Stomach smooth muscle (tissue), 2 donors: ENCODE measurements around the gene AGPAT4.

Source experiments
- H3K27ac ChIP-seq: one replicate; pipeline ENCODE4 v1.7.0; 2013; ENCODE audit warnings: mild to moderate bottlenecking, low read length, inconsistent platforms
- H3K27me3 ChIP-seq, 2 donors: one replicate each; pipeline ENCODE4 v1.7.0; 2013; ENCODE audit warnings: low read length in 2 of 2; ENCODE audit not compliant: insufficient read depth in 2 of 2, control insufficient read depth in 1 of 2
- H3K36me3 ChIP-seq, 2 donors: one replicate each; pipeline ENCODE4 v1.7.0; 2013; ENCODE audit warnings: low read length in 2 of 2; ENCODE audit not compliant: control insufficient read depth in 2 of 2, insufficient read depth in 2 of 2
- H3K4me1 ChIP-seq: one replicate; pipeline ENCODE4 v1.7.0; 2013; ENCODE audit warnings: low read length; ENCODE audit not compliant: control insufficient read depth, insufficient read depth
- H3K4me3 ChIP-seq, 2 donors: one replicate each; pipeline ENCODE4 v1.7.0; 2013; ENCODE audit warnings: low read length in 2 of 2
- H3K9ac ChIP-seq, 2 donors: one replicate each; pipeline ENCODE4 v1.7.0; 2013; ENCODE audit warnings: low read length in 2 of 2, mild to moderate bottlenecking in 1 of 2
- H3K9me3 ChIP-seq, 2 donors: one replicate each; pipeline ENCODE4 v1.7.0; 2013; ENCODE audit warnings: low read length in 2 of 2; ENCODE audit not compliant: control insufficient read depth in 2 of 2
- donor health status: healthy.
- donor health status: Pancreatic carcinoma.

Gene AGPAT4

GRCh38 chr6:161305860-161306259 is 32.0 kb upstream of the AGPAT4 start:
- H3K9ac ChIP-seq = no peak overlapping the region

GRCh38 chr6:161303628-161304340 is 29.9 kb upstream of the AGPAT4 start:
- Histone ChIP-seq H3K27ac (no peak overlapping the region), H3K4me3 (no peak overlapping the region), H3K27me3 (no peaks in the 10 kb centered on the region), H3K4me1 (no peaks in the 10 kb centered on the region), H3K9me3 (no peaks in the 10 kb centered on the region), H3K36me3 (no peaks in the 10 kb centered on the region), H3K9ac (no peak overlapping the region)

More at GRCh38 chr6:161305860-161306259, 32.0 kb upstream of the AGPAT4 start:
- Histone ChIP-seq H3K4me1 (no peaks in the 10 kb centered on the region), H3K27me3 (no peaks in the 10 kb centered on the region), H3K4me3 (no peak overlapping the region), H3K36me3 (no peaks in the 10 kb centered on the region), H3K27ac (no peak overlapping the region), H3K9me3 (no peaks in the 10 kb centered on the region)

- Histone ChIP-seq H3K4me1 (no peaks in the 10 kb centered on the region), H3K4me3 (no peak overlapping the region), H3K36me3 (no peaks in the 10 kb centered on the region), H3K9me3 (no peaks in the 10 kb centered on the region), H3K27me3 (no peaks in the 10 kb centered on the region), H3K27ac (no peak overlapping the region), H3K9ac (no peak overlapping the region)
Measured at GRCh38 chr6:161302949-161303348, 29.1 kb upstream of the AGPAT4 start.

GRCh38 chr6:161301338-161301737 is 27.5 kb upstream of the AGPAT4 start:
- Histone ChIP-seq H3K36me3 (no peaks in the 10 kb centered on the region), H3K9me3 (no peaks in the 10 kb centered on the region), H3K9ac (no peak overlapping the region), H3K4me3 (no peak overlapping the region), H3K4me1 (no peaks in the 10 kb centered on the region), H3K27ac (no peak overlapping the region), H3K27me3 (no peaks in the 10 kb centered on the region)

- no peak overlapping the region for H3K4me3 ChIP-seq
- no peaks in the 10 kb centered on the region for H3K4me1 ChIP-seq
- H3K27ac ChIP-seq = no peak overlapping the region
- H3K27me3 ChIP-seq = no peaks in the 10 kb centered on the region
- no peaks in the 10 kb centered on the region for H3K36me3 ChIP-seq
- H3K9me3 ChIP-seq = no peaks in the 10 kb centered on the region
- no peak overlapping the region for H3K9ac ChIP-seq
Measured at GRCh38 chr6:161300823-161301222, 27.0 kb upstream of the AGPAT4 start.

- Histone ChIP-seq H3K36me3 (no peaks in the 10 kb centered on the region), H3K4me1 (no peaks in the 10 kb centered on the region), H3K9me3 (no peaks in the 10 kb centered on the region), H3K27ac (no peak overlapping the region), H3K9ac (no peak overlapping the region), H3K4me3 (no peak overlapping the region), H3K27me3 (no peaks in the 10 kb centered on the region)
Measured at GRCh38 chr6:161299726-161300125, 25.9 kb upstream of the AGPAT4 start.

GRCh38 chr6:161295784-161296183 is 21.9 kb upstream of the AGPAT4 start:
- no peaks in the 10 kb centered on the region for H3K4me1 ChIP-seq
- no peaks in the 10 kb centered on the region for H3K36me3 ChIP-seq
- H3K9ac ChIP-seq = no peak overlapping the region
- H3K27ac ChIP-seq = no peak overlapping the region
- no peaks in the 10 kb centered on the region for H3K9me3 ChIP-seq
- H3K27me3 ChIP-seq = no peaks in the 10 kb centered on the region
- H3K4me3 ChIP-seq = no peak overlapping the region

- H3K4me1 ChIP-seq = no peaks in the 10 kb centered on the region
- no peaks in the 10 kb centered on the region for H3K9me3 ChIP-seq
- H3K4me3 ChIP-seq = no peak overlapping the region
- no peaks in the 10 kb centered on the region for H3K27me3 ChIP-seq
- no peak overlapping the region for H3K9ac ChIP-seq
- no peak overlapping the region for H3K27ac ChIP-seq
- no peaks in the 10 kb centered on the region for H3K36me3 ChIP-seq
Measured at GRCh38 chr6:161292650-161293281, 18.9 kb upstream of the AGPAT4 start.

- Histone ChIP-seq H3K4me1 (no peaks in the 10 kb centered on the region), H3K9me3 (no peaks in the 10 kb centered on the region), H3K36me3 (no peaks in the 10 kb centered on the region), H3K9ac (no peak overlapping the region), H3K27me3 (no peaks in the 10 kb centered on the region), H3K27ac (no peak overlapping the region), H3K4me3 (no peak overlapping the region)
Measured at GRCh38 chr6:161292145-161292544, 18.3 kb upstream of the AGPAT4 start.

- Histone ChIP-seq H3K4me1 (no peaks in the 10 kb centered on the region), H3K36me3 (no peaks in the 10 kb centered on the region), H3K27me3 (no peaks in the 10 kb centered on the region), H3K4me3 (no peak overlapping the region), H3K9me3 (no peaks in the 10 kb centered on the region), H3K27ac (no peak overlapping the region), H3K9ac (no peak overlapping the region)
Measured at GRCh38 chr6:161290751-161291150, 16.9 kb upstream of the AGPAT4 start.

GRCh38 chr6:161284653-161285052 is 10.8 kb upstream of the AGPAT4 start:
- Histone ChIP-seq H3K9me3 (peaks cover 0 to 2% of the 10 kb centered on the region in 2 donors), H3K27ac (no peak overlapping the region), H3K4me1 (no peaks in the 10 kb centered on the region), H3K4me3 (no peak overlapping the region), H3K36me3 (no peaks in the 10 kb centered on the region), H3K27me3 (no peaks in the 10 kb centered on the region), H3K9ac (no peak overlapping the region)
